ENCODE measurements around the gene MEGF9. TPM values are rescaled to one million over a fixed set of nuclear protein-coding genes. Genes with fewer than 3 reads are reported as not detected.

MEGF9 gene
- total RNA-seq, 1 donor from 2014 or later = 17.7 TPM

DNA sequence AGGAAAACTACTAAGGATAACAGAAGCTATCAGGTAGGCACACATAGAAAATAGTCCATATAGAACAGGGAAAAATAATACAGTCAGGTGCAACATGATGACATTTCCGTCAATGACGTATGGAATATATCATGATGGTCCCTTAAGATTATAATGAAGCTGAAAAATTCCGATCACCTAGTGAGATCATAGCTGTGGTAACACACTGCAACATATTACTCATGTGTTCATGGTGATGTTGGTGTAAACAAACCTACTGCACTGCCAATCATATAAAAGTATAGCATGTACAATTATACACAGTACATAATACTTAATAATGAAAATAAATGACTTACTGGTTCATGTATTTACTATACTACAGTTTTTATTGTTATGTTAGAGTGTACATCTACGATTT lies 60.0 kb downstream of the MEGF9 start:
- Histone ChIP-seq H3K4me2 (ENCODE audit: low read length) (no peak overlapping the region), H3K9ac (ENCODE audit: low read length) (no peak overlapping the region), H3K36me3 (ENCODE audit: insufficient read depth, low read length) (no peaks in the 10 kb centered on the region), H3K27me3 (ENCODE audit: insufficient read depth, low read length) (no peaks in the 10 kb centered on the region), H3K4me1 (ENCODE audit: insufficient read depth, low read length) (no peaks in the 10 kb centered on the region), H3K27ac (ENCODE audit: low read depth, low read length) (no peak overlapping the region), H3K9me3 (ENCODE audit: insufficient read depth, low read depth, low read length) (no peaks in the 10 kb centered on the region), H3K79me2 (ENCODE audit: insufficient read depth, low read length) (no peaks in the 10 kb centered on the region), H2AFZ (ENCODE audit: low read depth, low read length) (no peak overlapping the region), H3K4me3 (ENCODE audit: insufficient read depth, low read depth, low read length) (no peak overlapping the region), H4K20me1 (ENCODE audit: insufficient read depth, low read length) (no peaks in the 10 kb centered on the region)
- Mint-ChIP-seq H3K27ac (ENCODE audit: unreplicated experiment) (no peak overlapping the region), H3K4me3 (ENCODE audit: unreplicated experiment) (no peak overlapping the region), H3K4me1 (ENCODE audit: low read depth, unreplicated experiment) (peaks cover 5% of the 10 kb centered on the region), H3K9me3 (ENCODE audit: unreplicated experiment) (no peaks in the 10 kb centered on the region), H3K36me3 (ENCODE audit: low read depth, unreplicated experiment) (no peaks in the 10 kb centered on the region), H3K27me3 (ENCODE audit: low read depth, unreplicated experiment) (no peaks in the 10 kb centered on the region)
- DNase-seq (ENCODE audit: low read depth) (no peak), FAIRE-seq (no peak)
- TF ChIP-seq CTCF (IDR thresholded peaks at IDR 0.05; ENCODE audit: insufficient read depth, low read depth, low read length) (no peak), EZH2 (IDR thresholded peaks at IDR 0.05; ENCODE audit: insufficient read depth, low read length) (no peak)

- DNase-seq (ENCODE audit: low read depth) (no peak), FAIRE-seq (no peak)
- Histone ChIP-seq H3K4me1 (ENCODE audit: insufficient read depth, low read length) (no peaks in the 10 kb centered on the region), H3K27ac (ENCODE audit: low read depth, low read length) (no peak overlapping the region), H3K27me3 (ENCODE audit: insufficient read depth, low read length) (no peaks in the 10 kb centered on the region), H3K9ac (ENCODE audit: low read length) (no peak overlapping the region), H3K79me2 (ENCODE audit: insufficient read depth, low read length) (no peaks in the 10 kb centered on the region), H4K20me1 (ENCODE audit: insufficient read depth, low read length) (no peaks in the 10 kb centered on the region), H2AFZ (ENCODE audit: low read depth, low read length) (no peak overlapping the region), H3K9me3 (ENCODE audit: insufficient read depth, low read depth, low read length) (no peaks in the 10 kb centered on the region), H3K4me3 (ENCODE audit: insufficient read depth, low read depth, low read length) (no peak overlapping the region), H3K4me2 (ENCODE audit: low read length) (no peak overlapping the region), H3K36me3 (ENCODE audit: insufficient read depth, low read length) (no peaks in the 10 kb centered on the region)
- Mint-ChIP-seq H3K36me3 (ENCODE audit: low read depth, unreplicated experiment) (no peaks in the 10 kb centered on the region), H3K27ac (ENCODE audit: unreplicated experiment) (no peak overlapping the region), H3K4me1 (ENCODE audit: low read depth, unreplicated experiment) (peaks cover 3% of the 10 kb centered on the region), H3K4me3 (ENCODE audit: unreplicated experiment) (no peak overlapping the region), H3K9me3 (ENCODE audit: unreplicated experiment) (no peaks in the 10 kb centered on the region), H3K27me3 (ENCODE audit: low read depth, unreplicated experiment) (no peaks in the 10 kb centered on the region)
- TF ChIP-seq CTCF (IDR thresholded peaks at IDR 0.05; ENCODE audit: insufficient read depth, low read depth, low read length) = no peak
- no peak for TF ChIP-seq EZH2 (IDR thresholded peaks at IDR 0.05; ENCODE audit: insufficient read depth, low read length)
These were observed 60.5 kb downstream of the MEGF9 start for GRCh38 chr9:120653762-120654161.

GRCh38 chr9:120652934-120653333 lies 61.3 kb downstream of the MEGF9 start:
- Histone ChIP-seq H3K4me2 (ENCODE audit: low read length) (no peak overlapping the region), H3K79me2 (ENCODE audit: insufficient read depth, low read length) (no peaks in the 10 kb centered on the region), H3K27ac (ENCODE audit: low read depth, low read length) (no peak overlapping the region), H3K4me3 (ENCODE audit: insufficient read depth, low read depth, low read length) (no peak overlapping the region), H4K20me1 (ENCODE audit: insufficient read depth, low read length) (no peaks in the 10 kb centered on the region), H3K27me3 (ENCODE audit: insufficient read depth, low read length) (no peaks in the 10 kb centered on the region), H3K9ac (ENCODE audit: low read length) (no peak overlapping the region), H2AFZ (ENCODE audit: low read depth, low read length) (no peak overlapping the region), H3K36me3 (ENCODE audit: insufficient read depth, low read length) (no peaks in the 10 kb centered on the region), H3K9me3 (ENCODE audit: insufficient read depth, low read depth, low read length) (no peaks in the 10 kb centered on the region), H3K4me1 (ENCODE audit: insufficient read depth, low read length) (no peaks in the 10 kb centered on the region)
- TF ChIP-seq EZH2 (IDR thresholded peaks at IDR 0.05; ENCODE audit: insufficient read depth, low read length) = no peak
- TF ChIP-seq CTCF (IDR thresholded peaks at IDR 0.05; ENCODE audit: insufficient read depth, low read depth, low read length) = no peak
- Mint-ChIP-seq H3K27me3 (ENCODE audit: low read depth, unreplicated experiment) (no peaks in the 10 kb centered on the region), H3K9me3 (ENCODE audit: unreplicated experiment) (no peaks in the 10 kb centered on the region), H3K4me1 (ENCODE audit: low read depth, unreplicated experiment) (peaks cover 3% of the 10 kb centered on the region), H3K4me3 (ENCODE audit: unreplicated experiment) (no peak overlapping the region), H3K27ac (ENCODE audit: unreplicated experiment) (no peak overlapping the region), H3K36me3 (ENCODE audit: low read depth, unreplicated experiment) (no peaks in the 10 kb centered on the region)
- no peak for FAIRE-seq
- DNase-seq (ENCODE audit: low read depth) = no peak

Measured in astrocyte (in vitro differentiated cells and primary cell).